ENCODE data around the gene TBKBP1. TPM values are rescaled to one million over a fixed set of nuclear protein-coding genes. Genes with fewer than 3 reads are reported as not detected.

Gene TBKBP1
- total RNA-seq, 1 experiment from 2014 or later, result 33.2 TPM

GRCh38 chr17:47735139-47735464 lies 41.1 kb downstream of the TBKBP1 start:
- no CpG with 5 or more reads among the region's 3 CpGs for WGBS (ENCODE audit: extremely low coverage, insufficient read length, low lambda C conversion rate)
- no peak overlapping the region for H3T11ph ChIP-seq (ENCODE audit: low read length)
- no peak overlapping the region for H3K18ac ChIP-seq (ENCODE audit: insufficient read length, low read depth, low read length)
- peaks cover 9 to 17% of the 10 kb centered on the region in 2 experiments for H3K4me1 Mint-ChIP-seq
- no peaks in the 10 kb centered on the region for H3K9me3 ChIP-seq (ENCODE audit: control insufficient read depth, low read depth, low read length)
- H3K79me1 ChIP-seq (ENCODE audit: insufficient read depth, low read depth, low read length, poor library complexity, severe bottlenecking), result no peaks in the 10 kb centered on the region
- H3K4ac ChIP-seq (ENCODE audit: low read depth, low read length), result no peak overlapping the region
- H3K56ac ChIP-seq (ENCODE audit: insufficient read length, low read depth, low read length), result no peak overlapping the region
- no peak overlapping the region for H2BK15ac ChIP-seq (ENCODE audit: low read depth, low read length)
- H4K8ac ChIP-seq (replicated peaks; ENCODE audit: insufficient read length, low read depth, low read length), result no peak overlapping the region
- no peak overlapping the region for H3K4me2 ChIP-seq (ENCODE audit: insufficient read depth, insufficient read length, low read length)
- H3K9ac ChIP-seq (ENCODE audit: extremely low read depth, insufficient read length, low read length), result no peak overlapping the region
- no peaks in the 10 kb centered on the region for H3K4me1 ChIP-seq (ENCODE audit: insufficient read depth, low read length)
- no peak for DNase-seq
- no peak overlapping the region for H3K23ac ChIP-seq (ENCODE audit: insufficient read length, low read depth, low read length)
- H3K79me2 ChIP-seq (ENCODE audit: insufficient read depth, low read length), result no peaks in the 10 kb centered on the region
- no peak overlapping the region; a peak in 1 of 5 replicates for H3K4me3 Mint-ChIP-seq
- H2AFZ ChIP-seq (ENCODE audit: low read length), result no peak overlapping the region
- peaks cover 26% of the 10 kb centered on the region for H3K27me3 ChIP-seq (ENCODE audit: insufficient read depth, low read length)
- no peak overlapping the region for H2BK120ac ChIP-seq (ENCODE audit: low read depth, low read length, poor library complexity, severe bottlenecking)
- H3K23me2 ChIP-seq (ENCODE audit: insufficient read length, low read depth, low read length, poor library complexity, severe bottlenecking), result peaks cover 9% of the 10 kb centered on the region
- no peaks in the 10 kb centered on the region for H4K20me1 ChIP-seq (ENCODE audit: control insufficient read depth, insufficient read depth, insufficient read length)
- TF ChIP-seq CTCF (conservative IDR thresholded peaks at IDR 0.05), result no peak
- no peak overlapping the region for H4K5ac ChIP-seq (ENCODE audit: insufficient read length, low read depth, low read length)
- no peak overlapping the region for H2BK5ac ChIP-seq (ENCODE audit: insufficient read length, low read length)
- no peak overlapping the region for H3K27ac ChIP-seq (ENCODE audit: insufficient read length, low read depth, low read length)
- peaks cover 73% of the 10 kb centered on the region for H3K27me3 Mint-ChIP-seq (ENCODE audit: low read depth)
- no peak overlapping the region for H2BK20ac ChIP-seq (ENCODE audit: low read depth, low read length, poor library complexity, severe bottlenecking)
- no peaks in the 10 kb centered on the region; a peak in 1 of 7 replicates for H3K36me3 Mint-ChIP-seq (ENCODE audit: insufficient read depth in 1 of 3, low read depth in 3 of 3)
- H2BK12ac ChIP-seq (ENCODE audit: insufficient read length, low read depth, low read length), result no peak overlapping the region
- no peak overlapping the region for H4K91ac ChIP-seq (ENCODE audit: insufficient read length, low read depth, low read length)
- H3K14ac ChIP-seq (ENCODE audit: insufficient read depth, low read length), result no peak overlapping the region
- peaks cover 0 to 2% of the 10 kb centered on the region in 2 experiments; a peak in 1 of 5 replicates for H3K9me3 Mint-ChIP-seq
- H3K27ac Mint-ChIP-seq, result no peak overlapping the region
- H2AK5ac ChIP-seq (ENCODE audit: insufficient read length, low read length), result no peak overlapping the region

Measured in H9 (cell line).